ENCODE results near the gene PVALEF. TPM values are rescaled to one million over a fixed set of nuclear protein-coding genes. Genes with fewer than 3 reads are reported as not detected.

Gene PVALEF
- total and polyA plus RNA-seq, 2 donors (not counting 1 experiment from before 2014, with no cell fraction given) = not detected

DNA sequence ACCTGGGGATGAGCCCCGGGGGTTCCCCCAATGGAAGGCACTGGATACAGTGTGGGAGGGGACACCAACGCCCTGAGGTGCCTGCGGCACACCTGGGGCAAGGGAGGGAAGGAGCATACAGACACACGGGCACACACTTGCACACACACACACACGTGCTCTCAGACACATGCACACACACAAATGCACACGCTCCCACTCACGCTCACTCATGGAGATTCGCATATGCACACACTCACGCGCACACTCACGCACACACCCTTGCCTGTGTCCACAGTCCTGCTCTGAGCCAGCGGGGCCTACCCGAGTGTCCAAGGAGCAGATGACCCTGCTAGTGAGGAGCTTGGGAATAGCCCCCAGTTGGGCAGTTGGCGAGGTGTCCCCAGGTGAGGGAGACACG is 16.7 kb upstream of the PVALEF start:
- Histone ChIP-seq H3K4me1 (ENCODE audit: control insufficient read depth, extremely low read depth, insufficient read depth, low read length) (no peaks in the 10 kb centered on the region), H3K4me2 (ENCODE audit: extremely low read depth, insufficient read depth, low read length) (no peak overlapping the region), H3K36me3 (ENCODE audit: control insufficient read depth, insufficient read depth, low read length) (no peaks in the 10 kb centered on the region), H4K20me1 (ENCODE audit: control insufficient read depth, extremely low read depth, insufficient read depth, low read length) (no peaks in the 10 kb centered on the region), H3K9me3 (ENCODE audit: control insufficient read depth, insufficient read depth, low read depth, low read length) (no peaks in the 10 kb centered on the region), H3K4me3 (replicated peaks in 1 of 4; ENCODE audit: control extremely low read depth in 1 of 4, insufficient read depth in 1 of 4, low read depth in 3 of 4, low read length in 4 of 4) (no peak overlapping the region), H3K79me2 (ENCODE audit: control insufficient read depth, insufficient read depth, low read length) (no peaks in the 10 kb centered on the region), H2AFZ (ENCODE audit: low read length) (no peak overlapping the region), H3K27me3 (ENCODE audit: control insufficient read depth, insufficient read depth, low read length) (no peaks in the 10 kb centered on the region), H3K27ac (ENCODE audit: insufficient read depth, low read length) (no peak overlapping the region), H3K9ac (ENCODE audit: insufficient read depth, low read length) (no peak overlapping the region)
- DNase-seq (ENCODE audit: low read depth in 2 of 2) = no peak
- no peak for TF ChIP-seq EZH2 (IDR thresholded peaks at IDR 0.05; ENCODE audit: low read length, missing control alignments)
- TF ChIP-seq, protein P1, sequence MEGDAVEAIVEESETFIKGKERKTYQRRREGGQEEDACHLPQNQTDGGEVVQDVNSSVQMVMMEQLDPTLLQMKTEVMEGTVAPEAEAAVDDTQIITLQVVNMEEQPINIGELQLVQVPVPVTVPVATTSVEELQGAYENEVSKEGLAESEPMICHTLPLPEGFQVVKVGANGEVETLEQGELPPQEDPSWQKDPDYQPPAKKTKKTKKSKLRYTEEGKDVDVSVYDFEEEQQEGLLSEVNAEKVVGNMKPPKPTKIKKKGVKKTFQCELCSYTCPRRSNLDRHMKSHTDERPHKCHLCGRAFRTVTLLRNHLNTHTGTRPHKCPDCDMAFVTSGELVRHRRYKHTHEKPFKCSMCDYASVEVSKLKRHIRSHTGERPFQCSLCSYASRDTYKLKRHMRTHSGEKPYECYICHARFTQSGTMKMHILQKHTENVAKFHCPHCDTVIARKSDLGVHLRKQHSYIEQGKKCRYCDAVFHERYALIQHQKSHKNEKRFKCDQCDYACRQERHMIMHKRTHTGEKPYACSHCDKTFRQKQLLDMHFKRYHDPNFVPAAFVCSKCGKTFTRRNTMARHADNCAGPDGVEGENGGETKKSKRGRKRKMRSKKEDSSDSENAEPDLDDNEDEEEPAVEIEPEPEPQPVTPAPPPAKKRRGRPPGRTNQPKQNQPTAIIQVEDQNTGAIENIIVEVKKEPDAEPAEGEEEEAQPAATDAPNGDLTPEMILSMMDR (conservative IDR thresholded peaks at IDR 0.05 in 1 of 2, IDR thresholded peaks at IDR 0.05 in 1 of 2; ENCODE audit: low read depth in 1 of 2, low read length in 2 of 2) = no peak

DNA sequence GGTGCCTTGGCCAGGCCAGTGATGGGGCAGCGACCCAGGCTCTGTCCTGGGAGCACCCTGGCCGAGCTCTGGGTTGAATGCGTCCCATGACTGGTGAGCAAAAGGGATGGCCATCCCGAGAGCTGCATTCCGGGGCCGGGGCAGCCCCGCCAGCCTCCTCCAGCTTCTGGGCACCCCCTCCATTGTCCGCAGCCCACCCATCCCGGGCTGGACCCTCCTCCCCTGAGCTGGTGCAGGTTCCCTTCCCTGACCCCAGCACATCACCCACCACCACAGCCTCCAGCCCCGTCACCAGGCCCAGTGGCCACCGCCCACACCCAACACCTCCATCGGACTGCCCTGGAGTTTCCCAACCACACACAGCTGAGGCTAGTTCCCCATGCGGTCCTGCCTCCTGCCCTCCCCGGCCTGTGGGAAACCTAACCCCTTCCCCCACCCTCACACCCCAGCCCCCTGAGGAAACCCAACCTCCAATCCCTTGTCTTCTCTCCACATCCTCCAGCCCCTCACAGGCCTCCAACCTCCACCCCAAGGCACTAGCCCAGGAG is 16.2 kb upstream of the PVALEF start:
- no peak overlapping the region for H3K9ac ChIP-seq (ENCODE audit: insufficient read depth, low read length)
- no peaks in the 10 kb centered on the region for H3K79me2 ChIP-seq (ENCODE audit: control insufficient read depth, insufficient read depth, low read length)
- TF ChIP-seq EZH2 (IDR thresholded peaks at IDR 0.05; ENCODE audit: low read length, missing control alignments) = no peak
- TF ChIP-seq, protein P1 (conservative IDR thresholded peaks at IDR 0.05 in 1 of 2, IDR thresholded peaks at IDR 0.05 in 1 of 2; ENCODE audit: low read depth in 1 of 2, low read length in 2 of 2) = no peak

DNA sequence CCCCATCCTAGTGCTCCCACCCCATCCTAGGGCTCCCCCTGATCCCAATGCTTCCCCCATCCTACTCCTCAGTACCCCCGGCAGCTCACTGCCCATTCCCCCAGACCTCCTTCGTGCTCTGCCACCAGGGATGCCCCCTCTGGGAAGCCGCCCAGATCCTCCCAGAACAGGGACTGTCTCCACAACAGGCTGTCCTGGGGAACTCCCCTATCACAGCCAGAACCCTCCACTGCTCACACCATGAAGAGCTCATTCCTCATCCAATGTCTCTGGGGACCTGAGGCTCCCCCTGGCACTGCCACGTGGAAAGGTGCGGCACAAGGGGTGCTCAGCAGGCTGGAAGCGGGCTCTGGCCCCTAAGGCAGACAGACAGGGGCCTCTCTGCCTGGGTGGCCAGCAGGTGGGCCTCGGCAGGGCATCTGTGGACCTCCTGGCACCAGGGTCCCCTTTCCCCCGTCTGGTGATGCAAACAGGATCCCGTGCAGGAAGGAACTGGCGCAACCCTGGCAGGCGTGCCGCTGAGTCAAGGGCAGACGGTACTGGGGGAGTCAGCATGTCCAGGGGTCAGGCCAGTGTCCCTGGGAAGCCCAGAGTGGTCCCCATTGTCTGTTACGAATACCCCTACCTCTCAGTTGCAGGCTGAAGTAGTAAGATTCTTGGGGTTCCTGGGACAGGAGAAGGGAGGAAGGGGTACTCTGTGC is 14.8 kb upstream of the PVALEF start:
- no peak overlapping the region for H3K4me3 ChIP-seq (replicated peaks in 1 of 4; ENCODE audit: control extremely low read depth in 1 of 4, insufficient read depth in 1 of 4, low read depth in 3 of 4, low read length in 4 of 4)
- DNase-seq (ENCODE audit: low read depth in 2 of 2) = no peak
- H3K27ac ChIP-seq (ENCODE audit: insufficient read depth, low read length) = no peak overlapping the region
- no peak for TF ChIP-seq EZH2 (IDR thresholded peaks at IDR 0.05; ENCODE audit: low read length, missing control alignments)
- TF ChIP-seq, protein P1 (conservative IDR thresholded peaks at IDR 0.05 in 1 of 2, IDR thresholded peaks at IDR 0.05 in 1 of 2; ENCODE audit: low read depth in 1 of 2, low read length in 2 of 2) = no peak
- H3K79me2 ChIP-seq (ENCODE audit: control insufficient read depth, insufficient read depth, low read length) = no peaks in the 10 kb centered on the region
- no peaks in the 10 kb centered on the region for H3K27me3 ChIP-seq (ENCODE audit: control insufficient read depth, insufficient read depth, low read length)
- no peaks in the 10 kb centered on the region for H3K36me3 ChIP-seq (ENCODE audit: control insufficient read depth, insufficient read depth, low read length)
- H4K20me1 ChIP-seq (ENCODE audit: control insufficient read depth, extremely low read depth, insufficient read depth, low read length) = no peaks in the 10 kb centered on the region
- no peak overlapping the region for H3K4me2 ChIP-seq (ENCODE audit: extremely low read depth, insufficient read depth, low read length)
- no peak overlapping the region for H2AFZ ChIP-seq (ENCODE audit: low read length)
- no peaks in the 10 kb centered on the region for H3K4me1 ChIP-seq (ENCODE audit: control insufficient read depth, extremely low read depth, insufficient read depth, low read length)
- no peak overlapping the region for H3K9ac ChIP-seq (ENCODE audit: insufficient read depth, low read length)
- no peaks in the 10 kb centered on the region for H3K9me3 ChIP-seq (ENCODE audit: control insufficient read depth, insufficient read depth, low read depth, low read length)

More for the DNA sequence above, 16.2 kb upstream of the PVALEF start:
- no peak overlapping the region for H3K4me3 ChIP-seq (replicated peaks in 1 of 4; ENCODE audit: control extremely low read depth in 1 of 4, insufficient read depth in 1 of 4, low read depth in 3 of 4, low read length in 4 of 4)
- no peaks in the 10 kb centered on the region for H3K9me3 ChIP-seq (ENCODE audit: control insufficient read depth, insufficient read depth, low read depth, low read length)
- no peak overlapping the region for H3K4me2 ChIP-seq (ENCODE audit: extremely low read depth, insufficient read depth, low read length)
- H2AFZ ChIP-seq (ENCODE audit: low read length) = no peak overlapping the region
- H3K27ac ChIP-seq (ENCODE audit: insufficient read depth, low read length) = no peak overlapping the region
- H4K20me1 ChIP-seq (ENCODE audit: control insufficient read depth, extremely low read depth, insufficient read depth, low read length) = no peaks in the 10 kb centered on the region
- H3K36me3 ChIP-seq (ENCODE audit: control insufficient read depth, insufficient read depth, low read length) = no peaks in the 10 kb centered on the region
- H3K4me1 ChIP-seq (ENCODE audit: control insufficient read depth, extremely low read depth, insufficient read depth, low read length) = no peaks in the 10 kb centered on the region
- no peaks in the 10 kb centered on the region for H3K27me3 ChIP-seq (ENCODE audit: control insufficient read depth, insufficient read depth, low read length)
- no peak for DNase-seq (ENCODE audit: low read depth in 2 of 2)
